NCI-H2196 treated with DMSO at 0.1 percent for 48 hours (cell line): ENCODE measurements around the gene MAP2K7.
"Not testable (repeated sequence)": the region's sequence is repeated elsewhere in the genome, so short reads cannot be mapped to it uniquely, and the experiment has no call there.

Experiments used
- DNase-seq: peaks from one replicate; lab custom pipeline; 2025; ENCODE audit not compliant: unreplicated experiment; lab: John Stamatoyannopoulos, UW

Gene MAP2K7

DNA sequence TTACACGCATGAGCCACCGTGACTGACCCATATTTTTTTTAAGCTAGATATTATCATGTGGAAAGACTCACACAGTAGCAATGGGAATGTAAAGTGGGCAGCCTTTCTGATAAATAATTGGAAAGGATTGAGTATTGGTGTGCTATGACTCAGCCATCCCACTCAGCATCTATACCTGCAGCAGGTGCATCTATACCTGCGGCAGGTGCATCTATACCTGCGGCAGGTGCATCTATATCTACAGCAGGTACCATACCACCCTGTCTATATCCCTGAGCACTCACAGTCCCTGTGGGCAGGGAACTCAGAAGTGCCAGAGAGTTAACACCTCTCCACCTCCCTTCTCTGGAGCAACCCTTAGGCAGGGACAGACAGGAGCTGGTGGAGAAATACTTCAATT lies 20.6 kb upstream of the MAP2K7 start:
- DNase-seq: no peak

DNA sequence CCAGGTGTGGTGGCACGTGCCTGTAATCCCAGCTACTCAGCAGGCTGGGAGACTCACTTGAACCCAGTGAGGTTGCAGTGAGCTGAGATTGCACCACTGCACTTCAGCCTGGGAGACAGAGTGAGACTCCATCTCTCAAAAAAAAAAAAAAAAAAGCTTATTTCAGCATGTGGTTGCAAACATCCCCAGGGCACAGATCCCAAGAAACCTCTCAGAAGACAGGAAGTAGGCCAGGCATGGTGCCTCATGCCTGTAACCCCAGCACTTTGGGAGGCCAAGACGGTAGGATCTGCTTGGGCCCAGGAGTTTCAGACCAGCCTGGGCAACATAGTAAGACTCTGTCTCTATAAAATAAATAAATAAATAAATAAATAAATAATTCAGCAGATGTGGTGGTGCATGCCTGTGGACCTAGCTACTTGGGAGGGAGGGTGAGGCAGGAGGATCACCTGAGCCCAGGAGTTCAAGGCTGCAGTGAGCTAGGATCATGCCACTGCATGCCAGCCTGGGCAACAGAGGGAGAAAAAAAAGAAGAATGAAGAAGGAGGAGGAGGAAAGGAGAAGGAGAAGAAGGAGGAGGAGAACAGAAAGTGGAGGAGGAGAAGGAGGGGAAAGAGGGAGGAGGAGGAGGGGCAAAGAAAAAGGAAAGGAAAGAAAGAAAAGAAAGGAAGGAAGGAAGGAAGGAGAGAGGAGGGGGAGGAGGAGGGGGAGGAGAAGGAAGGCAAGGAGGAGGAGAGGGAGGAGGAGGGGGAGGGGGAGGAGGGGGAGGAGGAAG lies 19.7 kb upstream of the MAP2K7 start:
- no peak for DNase-seq

DNA sequence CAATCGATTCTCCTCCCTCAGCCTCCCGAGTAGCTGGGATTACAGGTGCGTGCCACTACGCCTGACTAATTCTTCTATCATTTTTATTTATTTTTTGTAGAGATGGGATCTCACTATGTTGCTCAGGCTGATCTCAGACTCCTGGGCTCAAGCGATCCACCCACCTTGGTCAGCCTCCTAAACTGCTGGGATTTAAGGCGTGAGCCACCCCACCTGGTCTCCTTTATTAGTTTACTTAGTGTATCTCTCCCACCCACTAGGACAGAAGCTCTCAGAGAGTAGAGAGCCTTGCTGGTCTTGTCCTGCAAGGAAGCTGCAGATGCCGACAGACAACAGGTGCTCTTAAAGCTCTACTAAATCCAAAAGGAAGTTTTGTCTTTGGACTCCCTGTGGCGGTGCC lies 17.9 kb upstream of the MAP2K7 start:
- no peak for DNase-seq

DNA sequence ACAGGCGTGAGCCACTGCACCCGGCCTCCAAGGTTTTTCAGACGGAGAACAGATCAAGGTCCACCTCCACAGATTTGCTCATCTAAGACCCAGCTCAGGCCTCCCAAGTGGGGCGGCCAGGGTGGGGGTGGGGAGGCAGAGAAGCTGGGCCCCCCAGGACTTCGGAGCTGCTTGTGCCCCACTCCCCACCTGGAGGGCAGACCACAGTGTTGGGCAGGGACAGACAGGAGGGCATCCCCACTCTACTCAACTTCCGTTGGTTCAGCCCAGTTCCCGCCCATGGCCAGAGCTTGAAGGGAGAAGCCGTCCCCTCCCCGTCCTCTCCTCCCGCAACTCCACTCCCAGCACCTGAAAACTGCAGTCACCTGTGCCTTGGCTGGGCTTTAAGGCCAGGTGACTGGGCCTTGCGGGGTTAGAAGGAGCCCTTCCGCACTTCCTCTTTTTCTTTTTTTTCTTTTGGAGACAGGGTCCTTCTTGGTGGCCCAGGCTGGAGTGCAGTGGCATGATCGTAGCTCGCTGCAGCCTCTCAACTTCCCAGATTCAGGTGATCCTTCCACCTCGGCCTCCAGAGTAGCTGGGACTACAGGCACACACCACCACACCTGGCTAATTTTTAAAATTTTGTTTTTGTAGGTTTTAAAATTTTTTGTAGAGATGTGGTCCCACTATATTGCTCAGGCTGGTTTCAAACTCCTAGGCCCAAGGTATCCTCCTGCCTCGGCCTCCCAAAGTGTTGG lies 16.1 kb upstream of the MAP2K7 start:
- no peak for DNase-seq

DNA sequence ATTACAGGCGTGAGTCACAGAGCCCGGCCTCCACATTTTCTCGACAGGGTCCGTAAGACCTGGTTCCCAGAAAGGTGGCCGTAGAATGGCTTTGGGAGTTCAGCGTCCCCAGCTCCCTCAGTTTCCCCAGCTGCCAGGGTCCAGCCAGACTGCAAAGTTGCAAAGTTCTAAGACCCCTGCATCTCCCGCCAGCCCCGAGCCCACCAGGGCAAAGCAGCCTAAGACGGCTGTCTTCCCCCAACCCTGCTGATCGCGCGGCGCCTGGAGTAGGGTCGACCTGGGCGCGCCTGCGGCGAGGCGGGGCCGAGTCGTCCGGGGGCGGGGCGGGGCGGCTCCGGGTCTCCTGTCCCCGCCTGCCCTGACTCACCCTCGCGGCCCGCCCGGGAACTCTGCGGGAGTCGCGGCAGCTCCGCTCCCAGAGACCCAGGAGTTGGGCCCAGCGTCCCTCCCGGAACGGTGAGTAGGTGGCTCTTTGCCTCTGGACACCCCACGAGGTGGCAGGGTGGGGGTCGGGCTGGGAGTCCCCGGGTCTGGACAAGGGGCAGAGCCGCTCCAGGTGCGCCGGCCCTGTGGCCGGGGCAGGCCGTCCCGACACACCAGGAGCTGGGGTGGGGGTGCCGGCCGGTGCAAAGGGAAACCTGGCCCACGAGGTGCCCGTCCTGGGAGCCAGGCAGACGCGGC lies 15.4 kb upstream of the MAP2K7 start, which contains the start of gene LRRC8E:
Gene LRRC8E (plus strand): TSS at position 366 of the 681 bp plus-strand sequence. CDS start 7,094 bp downstream, outside the sequence.
- DNase-seq: no peak

DNA sequence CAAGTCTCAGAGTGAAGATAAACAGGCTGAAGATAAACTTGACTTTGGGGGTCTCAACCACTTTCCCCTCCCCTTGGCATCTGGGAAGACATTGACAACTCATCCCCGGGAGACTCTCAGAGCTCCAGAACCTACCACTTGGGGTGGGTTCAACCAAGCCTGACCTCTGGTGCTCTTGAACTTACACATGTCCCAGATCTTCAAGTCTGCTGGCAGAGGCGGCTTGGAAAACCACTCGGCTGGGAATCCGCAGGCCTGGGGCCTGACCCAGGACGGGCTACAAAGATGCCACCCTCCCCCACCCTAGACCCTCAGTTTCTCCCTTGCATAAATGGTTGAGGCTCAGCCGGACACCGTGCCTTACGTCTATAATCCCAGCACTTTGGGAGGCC lies 14.9 kb upstream of the MAP2K7 start:
- DNase-seq: no peak

DNA sequence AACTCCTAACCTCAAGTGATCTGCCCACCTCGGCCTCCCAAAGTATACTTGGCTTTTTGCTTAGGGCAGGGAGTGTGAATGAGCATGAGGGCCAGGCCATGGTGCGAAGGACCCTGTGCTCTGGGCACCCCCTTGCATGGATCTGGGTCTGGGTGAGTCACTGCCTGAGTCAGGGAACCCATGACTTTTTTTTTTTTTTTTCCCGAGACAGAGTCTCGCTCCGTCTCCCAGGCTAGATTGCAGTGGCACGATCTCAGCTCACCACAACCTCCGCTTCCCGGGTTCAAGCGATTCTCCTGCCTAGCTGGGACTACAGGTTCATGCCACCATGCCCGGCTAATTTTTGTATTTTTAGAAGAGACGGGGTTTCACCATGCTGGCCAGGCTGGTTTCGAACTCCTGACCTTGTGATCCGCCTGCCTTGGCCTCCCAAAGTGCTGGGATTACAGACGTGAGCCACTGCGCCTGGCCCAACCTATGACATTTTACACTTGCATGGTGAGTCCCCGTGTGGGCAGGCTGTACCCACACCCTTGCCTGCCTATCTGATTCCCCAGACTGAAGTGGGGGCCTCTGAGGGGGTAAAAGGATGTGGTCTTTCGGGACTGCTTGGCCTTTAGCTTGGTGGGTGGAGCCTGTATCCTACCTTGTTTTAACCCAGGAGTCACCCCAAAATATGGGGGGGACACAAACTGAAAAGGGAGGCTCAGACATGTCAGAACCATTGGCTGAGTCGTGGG lies 10.1 kb upstream of the MAP2K7 start:
- DNase-seq: not testable (repeated sequence)

DNA sequence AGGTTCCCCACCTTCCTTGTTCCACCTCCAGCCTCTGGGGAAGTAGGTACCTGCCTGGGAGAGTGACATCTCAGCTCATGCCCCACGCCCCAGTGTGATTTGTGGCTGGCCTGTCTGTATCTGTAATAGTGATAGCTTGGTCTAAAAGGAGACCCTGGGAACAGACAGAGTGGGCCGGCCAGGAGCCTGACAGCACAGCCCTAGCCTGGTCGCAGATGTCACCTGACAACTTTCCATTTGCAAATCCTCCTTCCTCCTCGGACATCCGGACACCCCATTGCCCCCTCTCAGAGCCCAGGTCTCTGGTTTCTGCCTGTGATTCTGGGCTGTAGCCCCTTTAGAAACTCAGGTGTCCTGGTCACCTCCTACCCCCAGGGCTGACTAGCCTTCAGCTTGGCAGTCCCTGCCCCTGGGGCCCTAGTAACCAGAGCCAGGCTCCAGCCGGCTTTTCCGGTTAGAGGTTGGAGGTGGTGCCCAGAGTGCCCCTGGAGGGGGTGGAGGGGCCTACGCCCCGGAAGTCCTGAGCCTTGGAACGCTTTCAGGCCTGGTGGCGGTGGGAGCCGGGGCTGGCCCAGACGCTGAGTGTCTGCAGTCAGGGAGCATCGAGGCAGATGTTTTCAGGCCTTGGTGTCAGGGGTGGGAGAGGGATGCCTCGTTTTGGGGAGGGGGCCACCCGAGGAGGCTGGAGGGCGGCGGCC lies 8.9 kb upstream of the MAP2K7 start:
- no peak for DNase-seq

DNA sequence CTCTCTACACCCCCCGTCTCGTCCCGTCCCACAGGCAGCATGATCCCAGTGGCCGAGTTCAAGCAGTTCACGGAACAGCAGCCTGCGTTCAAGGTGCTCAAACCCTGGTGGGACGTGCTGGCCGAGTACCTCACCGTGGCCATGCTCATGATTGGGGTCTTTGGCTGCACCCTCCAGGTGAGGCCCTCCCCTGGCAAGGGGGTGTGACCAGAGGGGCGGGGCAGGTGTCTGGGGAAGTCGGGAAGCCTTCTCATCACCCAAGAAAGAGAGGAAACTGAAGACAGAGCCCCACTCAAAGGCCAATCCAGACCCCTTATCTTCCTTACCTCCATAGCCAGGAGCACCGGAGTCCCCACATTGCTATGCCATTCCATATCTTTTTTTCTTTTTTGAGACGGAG lies 8.1 kb upstream of the MAP2K7 start:
- DNase-seq: no peak

DNA sequence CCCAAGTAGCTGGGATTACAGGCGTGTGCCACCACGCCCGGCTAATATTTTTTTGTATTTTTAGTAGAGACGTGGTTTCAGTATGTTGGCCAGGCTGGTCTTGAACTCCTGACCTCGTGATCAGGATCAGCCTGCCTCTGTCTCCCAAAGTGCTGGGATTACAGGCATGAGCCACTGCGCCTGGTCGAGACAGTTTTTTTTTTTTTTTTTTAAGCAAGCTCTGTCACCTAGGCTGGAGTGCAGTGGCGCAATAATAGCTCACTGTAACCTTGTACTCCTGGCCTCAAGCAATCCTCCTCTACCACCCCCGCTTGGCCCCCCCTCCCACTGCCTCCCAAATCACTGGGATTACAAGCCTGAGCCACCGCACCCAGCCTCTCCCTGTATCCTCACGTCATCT lies 6.4 kb upstream of the MAP2K7 start:
- no peak for DNase-seq

DNA sequence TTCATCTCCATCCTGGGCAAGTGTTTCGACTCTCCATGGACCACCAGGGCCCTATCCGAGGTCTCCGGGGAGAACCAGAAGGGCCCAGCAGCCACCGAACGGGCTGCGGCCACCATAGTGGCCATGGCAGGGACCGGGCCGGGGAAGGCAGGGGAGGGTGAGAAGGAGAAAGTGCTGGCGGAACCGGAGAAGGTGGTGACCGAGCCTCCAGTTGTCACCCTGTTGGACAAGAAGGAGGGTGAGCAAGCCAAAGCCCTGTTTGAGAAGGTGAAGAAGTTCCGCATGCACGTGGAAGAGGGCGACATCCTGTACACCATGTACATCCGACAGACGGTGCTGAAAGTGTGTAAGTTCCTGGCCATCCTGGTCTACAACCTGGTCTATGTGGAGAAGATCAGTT lies 4.7 kb upstream of the MAP2K7 start:
- DNase-seq: no peak

DNA sequence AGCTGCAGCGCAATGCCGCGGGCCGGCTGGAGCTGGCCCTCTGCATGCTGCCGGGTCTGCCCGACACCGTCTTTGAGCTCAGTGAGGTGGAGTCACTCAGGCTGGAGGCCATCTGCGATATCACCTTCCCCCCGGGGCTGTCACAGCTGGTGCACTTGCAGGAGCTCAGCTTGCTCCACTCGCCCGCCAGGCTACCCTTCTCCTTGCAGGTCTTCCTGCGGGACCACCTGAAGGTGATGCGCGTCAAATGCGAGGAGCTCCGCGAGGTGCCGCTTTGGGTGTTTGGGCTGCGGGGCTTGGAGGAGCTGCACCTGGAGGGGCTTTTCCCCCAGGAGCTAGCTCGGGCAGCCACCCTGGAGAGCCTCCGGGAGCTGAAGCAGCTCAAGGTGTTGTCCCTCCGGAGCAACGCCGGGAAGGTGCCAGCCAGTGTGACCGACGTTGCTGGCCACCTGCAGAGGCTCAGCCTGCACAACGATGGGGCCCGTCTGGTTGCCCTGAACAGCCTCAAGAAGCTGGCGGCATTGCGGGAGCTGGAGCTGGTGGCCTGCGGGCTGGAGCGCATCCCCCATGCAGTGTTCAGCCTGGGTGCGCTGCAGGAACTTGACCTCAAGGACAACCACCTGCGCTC lies 3.8 kb upstream of the MAP2K7 start:
- no peak for DNase-seq

DNA sequence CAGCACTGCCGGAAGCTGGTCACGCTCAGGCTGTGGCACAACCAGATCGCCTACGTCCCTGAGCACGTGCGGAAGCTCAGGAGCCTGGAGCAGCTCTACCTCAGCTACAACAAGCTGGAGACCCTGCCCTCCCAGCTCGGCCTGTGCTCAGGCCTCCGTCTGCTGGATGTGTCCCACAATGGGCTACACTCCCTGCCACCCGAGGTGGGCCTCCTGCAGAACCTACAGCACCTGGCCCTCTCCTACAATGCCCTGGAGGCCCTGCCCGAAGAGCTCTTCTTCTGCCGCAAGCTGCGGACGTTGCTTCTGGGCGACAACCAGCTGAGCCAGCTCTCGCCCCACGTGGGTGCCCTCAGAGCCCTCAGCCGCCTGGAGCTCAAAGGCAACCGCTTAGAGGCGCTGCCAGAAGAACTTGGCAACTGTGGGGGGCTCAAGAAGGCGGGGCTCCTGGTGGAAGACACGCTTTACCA lies 3.2 kb upstream of the MAP2K7 start:
- DNase-seq: no peak

DNA sequence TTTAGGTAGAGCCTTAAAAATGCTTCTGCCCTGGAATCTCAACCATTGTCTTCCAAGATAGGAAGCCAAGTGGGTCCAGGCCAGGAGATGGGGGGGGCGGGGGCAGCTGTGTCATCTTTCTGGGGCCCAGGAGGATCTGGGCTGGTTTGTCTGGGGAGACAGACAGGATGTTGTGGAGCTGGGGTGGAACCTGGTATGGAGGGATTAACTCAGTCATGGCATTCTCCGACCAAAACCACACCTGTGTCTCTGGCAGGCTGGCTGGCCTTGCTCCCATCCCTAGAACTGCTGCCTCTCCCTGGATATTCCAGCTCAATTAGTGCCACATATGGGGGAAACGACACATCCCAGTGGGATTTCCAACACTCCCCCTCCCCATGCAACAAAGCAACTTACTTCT lies 2.7 kb upstream of the MAP2K7 start:
- DNase-seq: no peak

DNA sequence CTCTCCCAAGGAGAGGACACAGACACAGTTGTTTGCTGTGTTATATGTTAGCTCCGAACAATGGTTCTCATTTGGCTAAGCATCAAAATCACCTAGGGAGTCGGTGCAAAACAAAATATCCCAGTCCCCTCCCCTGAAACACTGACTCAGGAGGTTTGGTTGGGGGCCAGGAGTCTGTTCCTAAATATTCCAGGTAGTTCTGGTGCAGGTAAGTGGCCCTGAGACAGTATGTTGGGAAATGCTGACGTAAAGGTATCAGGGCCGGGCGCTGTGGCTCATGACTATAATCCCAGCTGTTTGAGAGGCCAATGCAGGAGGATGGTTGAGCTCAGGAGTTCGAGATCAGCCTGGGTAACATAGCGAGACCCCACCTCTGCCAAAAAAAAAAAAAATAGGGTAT lies 2.3 kb upstream of the MAP2K7 start:
- no peak for DNase-seq

DNA sequence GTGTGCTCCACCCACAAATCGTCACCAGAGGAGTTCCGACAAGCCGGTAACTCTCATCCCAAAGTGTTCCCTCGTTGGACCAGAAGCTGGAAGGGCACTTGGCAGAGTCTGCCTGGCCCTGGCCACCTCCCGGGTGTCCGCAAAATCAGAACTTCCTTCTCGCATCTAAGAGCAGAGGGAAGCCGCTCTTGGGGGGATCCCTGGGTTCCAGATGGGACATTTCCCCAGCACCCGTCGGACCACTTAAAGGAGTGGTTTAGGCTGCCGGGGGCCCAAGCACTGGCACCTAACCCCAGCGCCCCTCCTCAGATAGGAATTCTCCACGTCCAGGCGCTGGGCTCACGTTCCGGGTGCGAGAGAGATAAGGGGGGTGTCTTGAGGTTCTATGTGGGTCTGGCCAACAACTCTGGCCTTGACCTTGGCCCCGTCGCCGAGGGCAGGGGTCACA lies 857 bp upstream of the MAP2K7 start:
- no peak for DNase-seq

DNA sequence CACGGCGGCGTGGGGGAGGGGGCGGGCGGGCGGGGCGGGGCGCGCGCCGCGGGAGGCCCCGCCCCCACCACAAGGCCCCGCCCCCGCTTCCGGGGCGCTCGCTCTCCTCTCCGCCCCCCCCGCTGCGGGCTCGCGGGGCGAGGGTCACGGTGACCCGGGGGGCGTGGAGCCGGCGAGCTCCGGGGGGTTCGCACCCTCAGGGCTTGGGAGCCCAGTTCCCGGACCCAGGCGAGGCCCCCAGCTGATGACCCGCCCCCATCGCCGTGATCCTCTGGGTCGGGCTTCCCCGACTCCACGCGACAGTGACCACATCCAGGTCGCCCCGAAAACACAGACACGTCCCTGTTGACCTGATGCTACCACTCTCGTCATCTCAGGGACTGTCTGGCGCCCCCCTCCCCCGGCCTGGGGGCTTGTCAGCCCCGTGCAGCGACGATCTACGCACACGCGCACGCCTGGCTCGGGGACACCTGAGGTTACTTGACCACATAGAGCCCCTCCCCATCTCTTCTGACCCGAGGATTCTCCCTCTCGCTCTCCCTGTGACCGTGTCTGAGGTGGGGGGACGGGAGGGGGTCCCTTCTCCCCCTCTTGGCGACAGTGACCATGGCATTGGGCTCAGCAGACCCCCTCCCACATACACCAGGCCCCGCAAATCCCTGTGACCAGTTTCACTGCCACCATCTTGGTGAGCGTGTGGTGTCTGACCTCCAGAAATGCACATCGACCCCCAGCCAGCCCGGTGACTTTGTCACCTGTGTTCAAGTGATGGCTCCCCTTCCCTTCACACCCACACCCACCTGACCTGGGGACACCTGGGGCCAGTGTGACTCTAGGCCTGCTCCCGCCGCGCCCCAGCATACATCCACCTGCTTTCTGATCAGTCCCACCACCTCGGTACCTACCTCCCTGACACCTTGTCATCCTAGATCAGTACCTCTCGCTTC lies 670 bp downstream of the MAP2K7 start:
- DNase-seq: no peak

DNA sequence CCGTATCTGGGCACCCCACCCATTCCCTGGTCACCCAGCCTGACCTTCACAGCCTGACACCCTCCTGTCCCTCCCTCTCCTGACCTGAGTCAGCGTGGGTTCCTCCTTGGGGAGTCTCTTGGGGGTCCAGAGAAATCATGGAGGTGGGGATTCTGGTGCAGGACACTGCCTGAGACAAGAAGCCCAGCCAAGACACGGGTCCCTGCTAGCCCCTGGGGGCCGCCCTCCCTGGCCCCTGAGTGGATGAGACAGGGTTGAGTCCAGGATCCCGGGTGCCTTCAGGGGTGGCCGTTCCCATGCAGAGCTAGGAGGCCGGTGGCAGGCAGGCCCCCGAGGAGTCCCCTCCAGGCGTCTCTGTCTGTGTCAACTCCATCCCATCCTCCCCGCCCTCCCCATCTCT lies 1.6 kb downstream of the MAP2K7 start:
- DNase-seq: no peak

DNA sequence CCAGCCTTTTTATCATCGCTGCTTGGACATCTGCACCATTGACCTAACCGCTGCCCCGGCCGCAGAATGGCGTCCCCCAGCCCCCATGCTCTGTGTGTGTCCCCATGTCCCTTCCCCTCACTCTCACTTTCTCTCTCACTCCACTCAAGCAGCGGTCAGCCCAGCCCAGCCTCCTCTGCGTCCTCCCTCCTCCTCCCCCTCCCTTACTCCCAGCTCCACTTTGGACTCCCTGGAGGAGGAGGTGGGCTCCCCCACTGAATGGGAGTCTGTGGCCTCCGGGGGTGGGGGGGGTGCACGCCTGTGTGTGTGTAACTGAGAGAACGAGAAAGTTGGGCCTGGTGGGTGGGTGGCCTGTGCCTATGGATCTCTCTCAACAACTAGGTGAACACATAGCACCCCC lies 2.2 kb downstream of the MAP2K7 start:
- no peak for DNase-seq
